ENCODE measurements around the gene U2AF2. TPM values are rescaled to one million over a fixed set of nuclear protein-coding genes. Genes with fewer than 3 reads are reported as not detected.

Gene U2AF2
- total RNA-seq, 1 donor from 2014 or later: 273 TPM

GRCh38 chr19:55720214-55720746 is 65.4 kb downstream of the U2AF2 start:
- TF ChIP-seq, protein P1, sequence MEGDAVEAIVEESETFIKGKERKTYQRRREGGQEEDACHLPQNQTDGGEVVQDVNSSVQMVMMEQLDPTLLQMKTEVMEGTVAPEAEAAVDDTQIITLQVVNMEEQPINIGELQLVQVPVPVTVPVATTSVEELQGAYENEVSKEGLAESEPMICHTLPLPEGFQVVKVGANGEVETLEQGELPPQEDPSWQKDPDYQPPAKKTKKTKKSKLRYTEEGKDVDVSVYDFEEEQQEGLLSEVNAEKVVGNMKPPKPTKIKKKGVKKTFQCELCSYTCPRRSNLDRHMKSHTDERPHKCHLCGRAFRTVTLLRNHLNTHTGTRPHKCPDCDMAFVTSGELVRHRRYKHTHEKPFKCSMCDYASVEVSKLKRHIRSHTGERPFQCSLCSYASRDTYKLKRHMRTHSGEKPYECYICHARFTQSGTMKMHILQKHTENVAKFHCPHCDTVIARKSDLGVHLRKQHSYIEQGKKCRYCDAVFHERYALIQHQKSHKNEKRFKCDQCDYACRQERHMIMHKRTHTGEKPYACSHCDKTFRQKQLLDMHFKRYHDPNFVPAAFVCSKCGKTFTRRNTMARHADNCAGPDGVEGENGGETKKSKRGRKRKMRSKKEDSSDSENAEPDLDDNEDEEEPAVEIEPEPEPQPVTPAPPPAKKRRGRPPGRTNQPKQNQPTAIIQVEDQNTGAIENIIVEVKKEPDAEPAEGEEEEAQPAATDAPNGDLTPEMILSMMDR (IDR thresholded peaks at IDR 0.05): no peak
- H3K9me3 Mint-ChIP-seq: peaks cover 18% of the 10 kb centered on the region
- no peak overlapping the region for H3K4me3 Mint-ChIP-seq
- POLR2A ChIA-PET: no interaction called here
- CTCF ChIA-PET: no interaction called here
- no peak for DNase-seq
- H3K27me3 Mint-ChIP-seq: peaks cover 34% of the 10 kb centered on the region
- H3K27ac Mint-ChIP-seq: no peak overlapping the region
- intact Hi-C loops (cut with micrococcal nuclease): no loop called here
- no peak for ATAC-seq (ENCODE audit: low read depth)
- no peaks in the 10 kb centered on the region for H3K36me3 Mint-ChIP-seq (ENCODE audit: low read depth)
- no peaks in the 10 kb centered on the region for H3K4me1 Mint-ChIP-seq

DNA sequence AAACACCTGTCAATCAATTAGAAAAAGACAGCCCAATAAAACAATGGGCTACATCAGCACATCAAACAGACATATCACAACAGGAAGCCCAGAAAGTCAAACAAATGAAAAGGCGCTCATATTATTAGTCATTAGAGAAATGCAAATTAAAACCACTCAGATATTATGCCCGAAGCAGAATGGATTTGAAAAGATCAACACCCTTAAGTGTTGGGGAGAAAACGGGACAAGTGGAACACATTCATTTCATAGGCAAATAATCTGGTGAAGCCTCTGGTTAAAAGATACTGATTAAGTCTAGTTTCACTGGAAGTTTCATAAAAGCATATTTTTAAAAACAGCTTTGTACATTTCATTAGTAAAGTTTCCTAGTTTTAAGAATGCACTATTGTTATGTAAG is 66.0 kb downstream of the U2AF2 start:
- ChIA-PET CTCF (no interaction called here), POLR2A (no interaction called here)
- intact Hi-C loops (cut with micrococcal nuclease): no loop called here
- DNase-seq: no peak
- H3K4me3 Mint-ChIP-seq: no peak overlapping the region
- no peaks in the 10 kb centered on the region for H3K4me1 Mint-ChIP-seq
- no peak for ATAC-seq (ENCODE audit: low read depth)
- H3K36me3 Mint-ChIP-seq (ENCODE audit: low read depth): no peaks in the 10 kb centered on the region
- H3K9me3 Mint-ChIP-seq: peaks cover 18% of the 10 kb centered on the region
- TF ChIP-seq, protein P1 (IDR thresholded peaks at IDR 0.05): no peak
- no peak overlapping the region for H3K27ac Mint-ChIP-seq
- peaks cover 36% of the 10 kb centered on the region for H3K27me3 Mint-ChIP-seq

DNA sequence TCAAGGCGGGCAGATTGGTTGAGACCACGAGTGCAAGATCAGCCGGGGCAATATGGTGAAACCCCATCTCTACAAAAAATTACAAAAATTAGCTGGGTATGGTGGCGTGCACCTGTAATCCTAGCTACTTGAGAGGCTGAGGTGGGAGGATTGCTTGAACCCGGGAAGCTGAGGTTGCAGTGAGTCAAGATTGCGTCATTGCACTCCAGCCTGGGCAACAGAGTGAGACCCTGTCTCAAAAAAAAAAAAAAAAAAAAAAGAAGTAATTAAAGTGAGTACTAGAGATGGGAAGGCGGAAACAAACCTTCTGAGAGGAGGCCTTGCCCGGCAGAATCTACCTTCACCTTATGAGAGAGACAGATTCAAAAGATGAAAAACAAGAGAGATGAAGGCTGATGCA is 68.7 kb downstream of the U2AF2 start:
- Mint-ChIP-seq H3K27me3 (peaks cover 28% of the 10 kb centered on the region), H3K4me1 (no peaks in the 10 kb centered on the region), H3K9me3 (peaks cover 18% of the 10 kb centered on the region), H3K36me3 (ENCODE audit: low read depth) (no peaks in the 10 kb centered on the region), H3K27ac (no peak overlapping the region), H3K4me3 (no peak overlapping the region)
- DNase-seq (no peak), ATAC-seq (ENCODE audit: low read depth) (no peak)
- intact Hi-C loops (cut with micrococcal nuclease): no loop called here
- TF ChIP-seq, protein P1 (IDR thresholded peaks at IDR 0.05): no peak
- POLR2A ChIA-PET: no interaction called here
- CTCF ChIA-PET: no interaction called here

Other genes starting within 250 kb of the U2AF2 start
- 29.6 and 34.6 TPM in 2 replicates for gene UBE2S, start 247.2 kb upstream of the U2AF2 start, total RNA-seq
- not detected in 2 replicates for gene SHISA7, start 211.7 kb upstream of the U2AF2 start, total RNA-seq
- gene ISOC2, start 193.4 kb upstream of the U2AF2 start, total RNA-seq: 28.7 and 29.0 TPM in 2 replicates
- gene C19orf85, start 190.3 kb upstream of the U2AF2 start, total RNA-seq: not detected in 2 replicates
- gene ZNF628, start 178.4 kb upstream of the U2AF2 start, total RNA-seq: 10.4 and 12.7 TPM in 2 replicates
- gene NAT14, start 169.8 kb upstream of the U2AF2 start, total RNA-seq: 10.9 and 13.8 TPM in 2 replicates
- gene SSC5D, start 166.6 kb upstream of the U2AF2 start, total RNA-seq: 0.17 and 0.20 TPM in 2 replicates
- not detected in 2 replicates for gene SBK2, start 117.9 kb upstream of the U2AF2 start, total RNA-seq
- not detected in 2 replicates for gene SBK3, start 109.5 kb upstream of the U2AF2 start, total RNA-seq
- gene ZNF579, start 74.2 kb upstream of the U2AF2 start, total RNA-seq: 10.3 and 10.9 TPM in 2 replicates
- gene FIZ1, start 55.5 kb upstream of the U2AF2 start, total RNA-seq: 17.5 and 21.2 TPM in 2 replicates
- 12.6 and 16.1 TPM in 2 replicates for gene ZNF524, start 54.7 kb upstream of the U2AF2 start, total RNA-seq
- 17.2 and 18.9 TPM in 2 replicates for gene ZNF865, start 49.4 kb upstream of the U2AF2 start, total RNA-seq
- 8.7 and 8.9 TPM in 2 replicates for gene ZNF784, start 30.5 kb upstream of the U2AF2 start, total RNA-seq
- gene ZNF580, start 14.0 kb upstream of the U2AF2 start, total RNA-seq: 55.0 and 81.2 TPM in 2 replicates
- 42.7 and 46.5 TPM in 2 replicates for gene ZNF581, start 11.4 kb upstream of the U2AF2 start, total RNA-seq
- 14.0 and 14.4 TPM in 2 replicates for gene CCDC106, start 6.8 kb upstream of the U2AF2 start, total RNA-seq
- gene EPN1, start 20.2 kb downstream of the U2AF2 start, total RNA-seq: 56.6 and 65.2 TPM in 2 replicates
- gene NLRP9, start 83.4 kb downstream of the U2AF2 start, total RNA-seq: not detected in 2 replicates
- gene RFPL4A, start 104.1 kb downstream of the U2AF2 start, total RNA-seq: not detected in 2 replicates
- gene RFPL4AL1, start 114.1 kb downstream of the U2AF2 start, total RNA-seq: not detected in 2 replicates
- gene NLRP11, start 177.0 kb downstream of the U2AF2 start, total RNA-seq: 0.16 and 0.17 TPM in 2 replicates
- 0.31 and 0.34 TPM in 2 replicates for gene NLRP4, start 181.5 kb downstream of the U2AF2 start, total RNA-seq

All from activated B cell treated with CpG ODN at 0.5 μM for 24 hours (primary cell).